H9 (cell line): Measurements from ENCODE around the gene SPATA17. TPM values are rescaled to one million over a fixed set of nuclear protein-coding genes. Genes with fewer than 3 reads are reported as not detected.

Experiments
- DNase-seq: peaks from one replicate; pipeline ENCODE4 v3.0.0-alpha.2; 2017
- H2AFZ ChIP-seq: one replicate; pipeline ENCODE4 v1.6.1; 2013; ENCODE audit warnings: mild to moderate bottlenecking, low read length, control low read depth, moderate library complexity
- H2AK5ac ChIP-seq: 2 replicates; pipeline ENCODE4 v1.6.1; 2013; ENCODE audit warnings: low read length, control low read depth, mixed read lengths; ENCODE audit not compliant: insufficient read length
- H2BK120ac ChIP-seq: one replicate; pipeline ENCODE4 v1.6.1; 2013; ENCODE audit warnings: low read depth, mild to moderate bottlenecking, low read length, control low read depth, inconsistent platforms; ENCODE audit not compliant: poor library complexity, severe bottlenecking
- H2BK12ac ChIP-seq: 2 replicates; pipeline ENCODE4 v1.6.1; 2013; ENCODE audit warnings: low read length, control low read depth, mixed read lengths, low read depth; ENCODE audit not compliant: insufficient read length
- H2BK15ac ChIP-seq: 2 replicates; pipeline ENCODE4 v1.6.1; 2013; ENCODE audit warnings: low read depth, low read length, control low read depth
- H2BK20ac ChIP-seq: one replicate; pipeline ENCODE4 v1.6.1; 2013; ENCODE audit warnings: low read depth, mild to moderate bottlenecking, low read length, control low read depth, inconsistent platforms; ENCODE audit not compliant: poor library complexity, severe bottlenecking
- H2BK5ac ChIP-seq: 2 replicates; pipeline ENCODE4 v1.6.1; 2013; ENCODE audit warnings: low read length, control low read depth, mixed read lengths; ENCODE audit not compliant: insufficient read length
- H3K14ac ChIP-seq: 2 replicates; pipeline ENCODE4 v1.6.1; 2013; ENCODE audit warnings: low read length, control low read depth; ENCODE audit not compliant: insufficient read depth
- H3K18ac ChIP-seq: 2 replicates; pipeline ENCODE4 v1.6.1; 2013; ENCODE audit warnings: low read depth, mild to moderate bottlenecking, mixed read lengths, low read length, control low read depth; ENCODE audit not compliant: insufficient read length
- H3K23ac ChIP-seq: 2 replicates; pipeline ENCODE4 v1.6.1; 2013; ENCODE audit warnings: low read length, control low read depth, mixed read lengths, low read depth; ENCODE audit not compliant: insufficient read length
- H3K23me2 ChIP-seq: 2 replicates; pipeline ENCODE4 v1.6.1; 2013; ENCODE audit warnings: low read depth, mild to moderate bottlenecking, mixed read lengths, low read length, control low read depth; ENCODE audit not compliant: insufficient read length, poor library complexity, severe bottlenecking
- H3K27ac ChIP-seq: 2 replicates; pipeline ENCODE4 v1.5.1; 2013; ENCODE audit warnings: low read length, control low read depth, mixed read lengths, low read depth; ENCODE audit not compliant: insufficient read length
- H3K27me3 ChIP-seq: 2 replicates; pipeline ENCODE4 v1.6.1; 2013; ENCODE audit warnings: low read length, control low read depth, inconsistent platforms; ENCODE audit not compliant: insufficient read depth
- H3K4ac ChIP-seq: 2 replicates; pipeline ENCODE4 v1.6.1; 2013; ENCODE audit warnings: low read depth, mild to moderate bottlenecking, control low read depth, inconsistent platforms, low read length, moderate library complexity
- H3K4me1 ChIP-seq: 2 replicates; pipeline ENCODE4 v1.6.1; 2013; ENCODE audit warnings: low read length, control low read depth, inconsistent platforms; ENCODE audit not compliant: insufficient read depth
- H3K4me2 ChIP-seq: 2 replicates; pipeline ENCODE4 v1.6.1; 2013; ENCODE audit warnings: low read length, control low read depth, mixed read lengths; ENCODE audit not compliant: insufficient read length, insufficient read depth
- H3K56ac ChIP-seq: 2 replicates; pipeline ENCODE4 v1.6.1; 2013; ENCODE audit warnings: low read depth, mild to moderate bottlenecking, mixed read lengths, low read length, control low read depth; ENCODE audit not compliant: insufficient read length
- H3K79me1 ChIP-seq: 2 replicates; pipeline ENCODE4 v1.6.1; 2013; ENCODE audit warnings: low read depth, mild to moderate bottlenecking, moderate library complexity, low read length, control low read depth, inconsistent platforms; ENCODE audit not compliant: insufficient read depth, poor library complexity, severe bottlenecking
- H3K79me2 ChIP-seq: 2 replicates; pipeline ENCODE4 v1.6.1; 2013; ENCODE audit warnings: low read length, control low read depth, inconsistent platforms; ENCODE audit not compliant: insufficient read depth
- H3K9ac ChIP-seq: 2 replicates; pipeline ENCODE4 v1.6.1; 2013; ENCODE audit warnings: low read length, control low read depth, mixed read lengths; ENCODE audit not compliant: insufficient read length; ENCODE audit errors: extremely low read depth
- H3K9me3 ChIP-seq: one replicate; pipeline ENCODE4 v1.6.1; 2013; ENCODE audit warnings: low read depth, low read length, inconsistent platforms; ENCODE audit not compliant: control insufficient read depth
- H3T11ph ChIP-seq: one replicate; pipeline ENCODE4 v1.6.1; 2013; ENCODE audit warnings: mild to moderate bottlenecking, low read length, control low read depth, inconsistent platforms
- H4K20me1 ChIP-seq: one replicate; pipeline ENCODE4 v1.6.1; 2013; ENCODE audit not compliant: control insufficient read depth, insufficient read length, insufficient read depth
- H4K5ac ChIP-seq: 2 replicates; pipeline ENCODE4 v1.6.1; 2013; ENCODE audit warnings: low read depth, mild to moderate bottlenecking, mixed read lengths, low read length, control low read depth; ENCODE audit not compliant: insufficient read length
- H4K8ac ChIP-seq: replicated peaks from 2 replicates; pipeline ENCODE4 v1.6.1; 2013; ENCODE audit warnings: low read length, control low read depth, mixed read lengths, low read depth; ENCODE audit not compliant: insufficient read length
- H4K91ac ChIP-seq: 2 replicates; pipeline ENCODE4 v1.6.1; 2013; ENCODE audit warnings: low read depth, mild to moderate bottlenecking, moderate library complexity, mixed read lengths, low read length, control low read depth; ENCODE audit not compliant: insufficient read length
- H3K27ac Mint-ChIP-seq, 3 experiments: 2 replicates in 2 of 3; 3 replicates in 1 of 3; pipeline ENCODE4 v1.8.0; 2020 to 2021; ENCODE audit warnings: mixed read lengths in 3 of 3, mild to moderate bottlenecking in 1 of 3, moderate library complexity in 1 of 3
- H3K27me3 Mint-ChIP-seq: 2 replicates; pipeline ENCODE4 v1.8.0; 2021; ENCODE audit warnings: low read depth, mild to moderate bottlenecking, moderate library complexity, mixed read lengths
- H3K36me3 Mint-ChIP-seq, 3 experiments: 2 replicates in 2 of 3; 3 replicates in 1 of 3; pipeline ENCODE4 v1.8.0; 2020 to 2021; ENCODE audit warnings: low read depth in 3 of 3, mixed read lengths in 3 of 3; ENCODE audit not compliant: insufficient read depth in 1 of 3
- H3K4me1 Mint-ChIP-seq, 2 experiments: 2 replicates each; pipeline ENCODE4 v1.8.0; 2020; ENCODE audit warnings: mixed read lengths in 2 of 2
- H3K4me3 Mint-ChIP-seq, 2 experiments: 2 replicates in 1 of 2; 3 replicates in 1 of 2; pipeline ENCODE4 v1.8.0; 2020 to 2021; ENCODE audit warnings: mild to moderate bottlenecking in 2 of 2, mixed read lengths in 2 of 2, moderate library complexity in 1 of 2
- H3K9me3 Mint-ChIP-seq, 2 experiments: 2 replicates in 1 of 2; 3 replicates in 1 of 2; pipeline ENCODE4 v1.8.0; 2020; ENCODE audit warnings: mild to moderate bottlenecking in 2 of 2, mixed read lengths in 2 of 2, moderate library complexity in 1 of 2
- WGBS: extraction: QIAGEN DNeasy Blood & Tissue Kit; methylation state at CpG from one replicate; pipeline ENCODE4 v1.1.7; 2013; ENCODE audit warnings: missing lambda C conversion rate, low lambda C conversion rate, mixed read lengths; ENCODE audit not compliant: insufficient read length; ENCODE audit errors: extremely low coverage; 5-methylcytosine and 5-hydroxymethylcytosine counted together
- total RNA-seq: library from RNA; stranded (reverse); gene quantifications from 2 replicates; pipeline ENCODE4 v1.2.1, GENCODE V29; 2021
- TF ChIP-seq, protein P1 (sequence below): fragments of 200-600 bp; sonication (generic); conservative IDR thresholded peaks from 3 replicates; pipeline ENCODE4 v1.8.0; 2021; ENCODE audit warnings: antibody characterized with exemption, mild to moderate bottlenecking

Gene SPATA17
- total RNA-seq, 1 experiment from 2014 or later, result 0.44 TPM

DNA sequence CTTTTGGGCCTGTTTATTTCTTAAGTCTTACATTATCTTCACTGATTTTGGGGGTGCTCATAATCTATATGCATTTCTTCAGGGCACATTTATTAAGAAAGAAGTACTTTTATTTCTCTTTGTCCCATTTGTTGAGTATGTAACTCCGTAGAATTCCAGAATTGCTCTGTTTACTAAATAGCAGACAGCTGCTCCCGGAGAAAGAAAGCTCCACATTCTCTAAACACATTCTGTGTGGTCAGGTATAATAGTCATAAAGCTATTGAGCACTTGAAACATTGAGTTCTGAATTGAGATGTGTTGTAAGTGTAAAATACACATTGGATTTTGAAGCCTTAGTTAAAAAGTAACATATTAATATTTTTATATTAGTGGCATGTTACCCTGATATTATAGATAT lies 206.5 kb downstream of the SPATA17 start:
- no CpG with 5 or more reads among the region's 2 CpGs for WGBS
- H2BK12ac ChIP-seq, result no peak overlapping the region
- H3K27me3 ChIP-seq, result no peaks in the 10 kb centered on the region
- H2AFZ ChIP-seq, result no peak overlapping the region
- H3T11ph ChIP-seq, result no peak overlapping the region
- H3K14ac ChIP-seq, result no peak overlapping the region
- no peak overlapping the region for H4K8ac ChIP-seq
- H3K18ac ChIP-seq, result no peak overlapping the region
- H2BK15ac ChIP-seq, result no peak overlapping the region
- H3K79me2 ChIP-seq, result no peaks in the 10 kb centered on the region
- no peak overlapping the region for H2BK20ac ChIP-seq
- H4K91ac ChIP-seq, result no peak overlapping the region
- H3K4ac ChIP-seq, result no peak overlapping the region
- no peak overlapping the region for H3K56ac ChIP-seq
- no peak overlapping the region for H2BK5ac ChIP-seq
- H3K4me2 ChIP-seq, result no peak overlapping the region
- no peak overlapping the region for H3K23ac ChIP-seq
- no peaks in the 10 kb centered on the region for H3K4me1 ChIP-seq
- H3K27ac Mint-ChIP-seq, result no peak overlapping the region
- no peaks in the 10 kb centered on the region for H3K9me3 ChIP-seq
- no peak overlapping the region for H3K4me3 Mint-ChIP-seq
- H3K27me3 Mint-ChIP-seq, result no peaks in the 10 kb centered on the region
- H3K23me2 ChIP-seq, result no peaks in the 10 kb centered on the region
- H3K79me1 ChIP-seq, result no peaks in the 10 kb centered on the region
- no peaks in the 10 kb centered on the region for H4K20me1 ChIP-seq
- no peak overlapping the region for H3K27ac ChIP-seq
- no peaks in the 10 kb centered on the region for H3K36me3 Mint-ChIP-seq
- H3K9me3 Mint-ChIP-seq, result no peaks in the 10 kb centered on the region
- H4K5ac ChIP-seq, result no peak overlapping the region
- H2AK5ac ChIP-seq, result no peak overlapping the region
- DNase-seq, result no peak
- TF ChIP-seq, protein P1, sequence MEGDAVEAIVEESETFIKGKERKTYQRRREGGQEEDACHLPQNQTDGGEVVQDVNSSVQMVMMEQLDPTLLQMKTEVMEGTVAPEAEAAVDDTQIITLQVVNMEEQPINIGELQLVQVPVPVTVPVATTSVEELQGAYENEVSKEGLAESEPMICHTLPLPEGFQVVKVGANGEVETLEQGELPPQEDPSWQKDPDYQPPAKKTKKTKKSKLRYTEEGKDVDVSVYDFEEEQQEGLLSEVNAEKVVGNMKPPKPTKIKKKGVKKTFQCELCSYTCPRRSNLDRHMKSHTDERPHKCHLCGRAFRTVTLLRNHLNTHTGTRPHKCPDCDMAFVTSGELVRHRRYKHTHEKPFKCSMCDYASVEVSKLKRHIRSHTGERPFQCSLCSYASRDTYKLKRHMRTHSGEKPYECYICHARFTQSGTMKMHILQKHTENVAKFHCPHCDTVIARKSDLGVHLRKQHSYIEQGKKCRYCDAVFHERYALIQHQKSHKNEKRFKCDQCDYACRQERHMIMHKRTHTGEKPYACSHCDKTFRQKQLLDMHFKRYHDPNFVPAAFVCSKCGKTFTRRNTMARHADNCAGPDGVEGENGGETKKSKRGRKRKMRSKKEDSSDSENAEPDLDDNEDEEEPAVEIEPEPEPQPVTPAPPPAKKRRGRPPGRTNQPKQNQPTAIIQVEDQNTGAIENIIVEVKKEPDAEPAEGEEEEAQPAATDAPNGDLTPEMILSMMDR, result no peak
- H3K9ac ChIP-seq, result no peak overlapping the region
- no peak overlapping the region for H2BK120ac ChIP-seq
- peaks cover 0 to 4% of the 10 kb centered on the region in 2 experiments; a peak in 1 of 4 replicates for H3K4me1 Mint-ChIP-seq
